GM19397 (cell line): ENCODE measurements around the gene RBMS3.
"Not testable (repeated sequence)": the region's sequence is repeated elsewhere in the genome, so short reads cannot be mapped to it uniquely, and the experiment has no call there.

Experiments
- ATAC-seq: cut with Tn5 transposase; IDR thresholded peaks from one replicate; pipeline ENCODE4 v1.9.1; 2021; ENCODE audit warnings: mild to moderate bottlenecking, moderate library complexity; ENCODE audit not compliant: unreplicated experiment

The RBMS3 gene

DNA sequence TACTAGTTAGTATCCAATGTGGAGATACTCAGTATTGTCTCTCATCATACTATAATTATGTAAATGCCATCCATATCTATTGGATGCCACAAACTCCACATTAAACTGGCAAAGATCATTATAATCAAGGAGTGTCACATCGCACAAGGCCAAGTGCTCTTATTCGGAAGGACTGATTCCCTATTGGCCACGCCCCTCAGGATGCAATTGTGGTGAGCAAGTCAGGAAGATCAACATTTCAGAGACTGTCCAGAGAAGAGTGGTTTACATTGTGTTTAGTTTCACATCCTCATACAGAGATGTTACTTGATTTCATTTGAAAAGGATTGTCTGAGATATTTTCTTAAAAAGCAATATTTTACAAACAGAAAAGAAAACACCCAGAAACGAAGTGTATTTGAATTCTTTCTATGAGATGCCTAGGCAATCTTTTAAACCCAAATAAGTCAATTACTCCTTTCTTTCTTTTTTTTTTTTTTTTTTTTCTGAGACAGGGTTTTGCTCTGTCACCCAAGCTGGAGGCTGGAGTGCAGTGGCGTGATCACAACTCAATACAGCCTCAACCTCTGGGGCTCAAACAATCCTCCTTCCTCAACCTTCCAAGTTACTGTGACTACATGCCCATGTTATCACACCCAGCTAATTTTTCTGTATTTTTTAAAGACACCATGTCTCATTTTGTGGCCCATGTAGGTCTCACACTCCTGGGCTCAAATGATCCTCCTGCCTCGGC is 369.1 kb downstream of the RBMS3 start:
- ATAC-seq: peak; percentile 71

DNA sequence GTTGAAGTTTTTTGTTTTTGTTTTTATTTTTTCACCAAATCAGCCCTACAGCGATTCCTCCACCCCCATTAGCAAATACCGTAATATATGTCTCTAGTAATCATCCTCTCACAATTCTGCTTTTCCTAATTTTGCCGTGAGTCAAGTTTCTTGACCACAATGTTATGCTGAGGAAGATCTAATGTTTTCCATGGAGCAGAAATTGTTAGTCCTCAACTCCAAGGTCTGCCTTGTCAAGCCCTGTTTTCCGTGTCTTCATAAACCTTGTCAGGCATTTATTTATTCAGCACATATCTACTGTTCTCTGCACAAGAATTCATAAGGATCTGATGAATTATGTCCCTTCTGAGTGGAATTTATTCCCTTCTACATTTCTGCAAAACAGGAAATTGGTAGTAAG is 372.8 kb downstream of the RBMS3 start:
- ATAC-seq: no peak

DNA sequence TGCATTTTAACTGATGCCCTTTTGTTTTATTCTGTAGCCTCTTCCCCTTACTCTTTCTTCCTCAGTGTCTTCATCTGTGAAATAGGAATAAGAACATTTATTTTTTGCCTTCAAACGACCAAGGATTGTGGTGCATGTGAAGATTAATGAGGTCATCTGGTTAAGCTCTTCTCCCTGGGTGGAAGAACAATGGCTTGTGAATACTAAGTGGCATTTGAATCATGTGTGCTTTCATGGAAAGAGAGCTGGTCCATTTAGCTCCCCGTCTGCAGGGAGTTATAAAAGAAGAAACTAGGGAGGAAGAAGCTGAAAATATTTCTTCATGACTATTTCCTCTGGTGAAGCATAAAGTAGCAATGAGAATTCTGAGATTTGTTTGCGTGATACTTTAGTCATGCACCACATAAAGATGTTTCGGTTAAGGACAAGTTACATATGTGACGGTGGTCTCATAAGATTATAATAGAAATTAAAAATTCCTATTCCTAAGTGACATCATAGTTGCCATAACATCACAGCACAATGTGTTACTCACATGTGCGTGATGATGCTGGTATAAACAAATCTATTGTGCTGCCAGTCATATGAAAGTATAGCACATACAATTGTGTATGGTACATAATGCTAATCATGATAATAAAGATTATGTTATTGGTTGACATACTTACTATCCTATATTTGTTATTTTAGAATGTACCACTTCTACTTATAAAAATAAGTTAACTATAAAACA is 374.3 kb downstream of the RBMS3 start:
- ATAC-seq: no peak

DNA sequence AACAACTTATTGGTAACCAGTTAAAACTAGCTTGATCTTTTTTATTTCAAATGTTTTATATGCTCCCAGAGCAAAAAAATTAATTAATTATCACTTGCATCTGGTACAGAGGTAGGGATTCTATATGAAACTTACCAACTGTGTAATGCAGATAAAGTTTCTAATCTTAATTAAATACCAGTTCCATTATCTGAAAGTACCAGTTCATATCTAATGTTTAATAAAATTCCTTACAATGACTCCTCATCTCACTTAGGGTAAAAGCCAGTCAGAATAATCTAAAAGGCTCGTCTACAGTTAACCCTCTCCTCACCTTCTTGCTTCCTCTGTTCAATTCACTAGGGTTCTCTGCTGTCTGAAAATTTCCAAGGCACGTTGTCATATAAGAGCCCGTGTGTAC is 384.8 kb downstream of the RBMS3 start:
- no peak for ATAC-seq

DNA sequence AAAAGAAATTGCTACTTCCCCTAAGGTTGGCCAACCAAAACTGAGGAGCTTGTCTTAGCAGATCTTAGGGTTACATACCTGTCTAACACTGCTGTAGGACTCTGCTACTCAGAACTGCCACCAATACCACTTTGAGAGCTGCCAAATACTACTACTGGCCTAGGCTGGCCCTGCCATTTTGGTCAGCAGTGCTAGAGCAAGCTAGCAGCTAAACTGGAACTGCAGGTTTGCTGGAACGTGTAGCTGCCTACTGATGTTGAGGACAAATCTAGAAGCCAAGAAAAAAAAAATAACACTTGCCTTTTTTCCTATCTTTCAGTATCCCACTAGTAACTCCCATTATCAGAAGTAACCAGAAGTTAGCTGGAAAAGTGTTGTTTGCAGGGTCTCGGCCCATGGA is 387.4 kb downstream of the RBMS3 start:
- ATAC-seq: no peak

DNA sequence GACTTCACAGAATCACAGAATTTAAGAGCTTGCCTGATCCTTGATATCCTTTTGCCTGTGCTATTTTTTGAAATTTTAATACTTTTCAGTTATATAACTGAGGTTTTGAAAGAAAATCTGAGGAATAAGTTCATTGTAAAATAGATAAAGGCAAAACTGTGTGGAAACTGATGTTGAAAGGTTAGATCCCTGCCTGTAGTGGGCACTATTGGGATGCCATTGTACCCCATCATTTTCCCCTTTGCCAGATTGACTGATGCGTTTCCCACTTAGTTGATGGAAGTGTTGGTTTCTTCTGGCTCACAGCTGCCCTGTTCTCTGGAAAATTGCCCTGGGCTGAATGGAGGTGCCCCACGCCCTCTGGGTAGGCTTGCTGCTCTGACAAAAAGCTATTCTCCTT is 387.9 kb downstream of the RBMS3 start:
- no peak for ATAC-seq

DNA sequence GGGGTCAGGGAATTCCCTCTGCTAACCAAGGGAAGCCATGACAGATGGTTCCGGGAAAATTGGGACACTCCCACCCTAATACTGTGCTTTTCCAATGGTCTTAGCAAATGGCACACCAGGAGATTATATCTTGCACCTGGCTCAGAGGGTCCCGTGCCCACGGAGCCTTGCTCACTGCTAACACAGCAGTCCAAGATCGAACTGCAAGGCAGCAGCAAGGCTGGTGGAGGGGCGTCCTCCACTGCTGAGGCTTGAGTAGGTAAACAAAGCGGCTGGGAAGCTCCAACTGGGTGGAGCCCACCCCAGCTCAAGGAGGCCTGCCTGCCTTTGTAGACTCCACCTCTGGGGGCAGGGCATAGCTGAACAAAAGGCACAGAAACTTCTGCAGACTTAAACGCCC is 389.6 kb downstream of the RBMS3 start:
- not testable (repeated sequence) for ATAC-seq

DNA sequence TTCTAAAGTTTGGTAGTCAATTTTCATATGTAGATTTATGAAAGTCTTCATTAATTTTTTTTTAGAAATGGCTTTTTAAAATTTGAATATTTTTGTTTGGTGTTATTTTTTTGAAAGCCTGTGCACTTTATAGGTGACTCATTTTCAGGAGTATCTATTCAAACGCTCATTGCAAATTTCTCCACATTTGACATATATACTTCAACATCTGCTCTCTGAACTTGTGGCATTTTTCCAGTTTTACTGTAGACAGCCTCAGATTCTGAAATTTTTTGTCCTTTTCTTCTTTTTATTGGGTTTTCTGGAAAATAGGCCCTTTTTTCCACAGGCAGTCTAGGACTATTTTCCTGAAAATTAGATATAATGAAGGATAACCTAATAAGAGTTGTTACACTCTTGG is 396.6 kb downstream of the RBMS3 start:
- ATAC-seq: no peak

DNA sequence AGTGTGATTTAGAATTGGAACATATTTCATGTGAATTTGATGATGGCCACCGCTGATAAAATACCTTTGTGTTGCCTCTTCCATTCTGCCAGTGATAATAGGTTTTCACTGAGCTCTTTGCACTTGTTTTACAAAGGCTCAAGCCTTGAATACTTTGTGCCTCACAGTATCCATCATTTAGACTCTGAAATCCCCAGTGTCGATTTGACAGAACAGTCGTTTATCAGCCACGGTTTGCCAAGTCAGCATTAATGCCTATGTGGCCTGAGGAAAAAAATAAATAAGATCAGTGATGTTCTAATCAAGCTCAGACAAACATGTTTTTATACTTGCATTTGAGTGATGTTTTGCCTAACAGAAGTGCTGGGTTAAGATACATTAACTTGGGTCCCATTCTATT is 399.1 kb downstream of the RBMS3 start:
- no peak for ATAC-seq

DNA sequence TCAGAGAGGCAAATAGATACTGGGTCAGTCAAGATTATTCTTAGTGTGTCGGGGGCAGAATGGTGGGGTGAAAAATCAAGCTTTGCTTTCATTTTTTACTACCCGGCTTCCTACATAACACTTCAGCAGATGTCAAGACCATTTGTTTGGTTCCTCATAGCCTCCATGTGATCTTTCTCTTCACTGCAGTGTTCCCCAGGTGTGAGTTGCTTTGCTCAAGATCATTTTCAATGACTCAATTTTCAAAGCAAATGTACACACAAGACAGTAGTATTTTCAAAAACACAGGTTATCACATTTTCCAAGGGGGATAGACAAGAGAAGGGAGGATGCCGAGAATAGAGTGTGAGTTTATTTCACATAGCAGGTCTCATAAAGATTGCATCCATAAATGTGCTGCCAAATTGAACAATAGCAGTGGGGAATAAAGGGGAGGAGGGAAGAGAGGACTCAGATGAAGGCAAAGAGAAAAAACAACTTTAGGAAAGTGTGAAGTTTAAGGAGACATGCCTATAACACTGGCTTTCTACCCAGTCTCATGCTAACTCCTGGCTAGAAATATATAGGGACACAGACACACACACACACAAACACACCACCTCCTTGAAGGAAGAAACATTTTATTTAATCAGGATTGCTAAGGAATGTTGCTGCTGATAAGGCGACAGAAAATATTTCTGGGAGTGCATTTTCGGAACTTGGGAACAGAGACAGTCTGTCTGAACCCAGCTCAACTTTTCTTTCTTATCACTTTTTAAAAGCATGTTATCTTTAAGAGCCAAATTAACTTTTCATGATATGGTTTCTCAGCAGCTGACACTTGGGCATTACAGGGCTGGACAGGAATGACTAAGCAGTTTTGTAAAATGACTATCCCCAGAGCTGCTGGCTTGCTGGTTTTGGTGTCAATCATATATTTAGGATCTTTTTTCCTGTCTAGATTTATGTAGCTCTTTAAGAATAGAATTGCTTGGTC is 402.4 kb downstream of the RBMS3 start:
- ATAC-seq: peak; percentile 39

DNA sequence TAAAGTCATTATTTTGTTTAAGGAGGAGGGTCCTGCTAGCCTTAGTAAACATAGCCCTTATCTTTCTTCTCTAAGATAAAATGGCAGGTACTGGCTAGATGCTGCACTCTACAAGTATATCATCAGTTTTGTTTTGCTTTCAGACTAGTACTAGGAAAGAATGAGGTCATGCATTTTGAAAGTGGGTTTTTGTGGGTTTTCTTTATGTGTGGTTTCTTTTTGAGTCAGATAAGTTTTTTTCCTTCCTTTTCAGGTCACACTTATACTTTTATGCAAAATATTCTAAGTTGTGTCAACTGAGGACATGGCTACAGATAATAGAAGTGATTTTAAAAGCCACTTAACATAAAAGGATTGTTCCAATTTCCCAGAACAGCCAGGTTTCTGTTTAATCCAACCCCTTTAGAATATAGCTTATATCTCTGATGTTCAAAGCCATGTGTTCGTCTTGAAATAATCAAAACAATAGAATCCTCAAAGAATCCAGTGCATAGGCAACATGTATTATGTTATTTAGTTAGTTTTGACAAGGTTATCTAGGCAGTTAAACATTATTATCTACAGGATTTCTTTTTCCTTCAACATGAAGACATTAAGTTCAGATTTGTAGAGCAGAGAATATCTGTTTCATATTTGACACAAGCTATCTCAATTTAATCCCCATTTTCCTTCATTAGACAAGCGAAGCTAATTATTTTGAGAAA is 406.2 kb downstream of the RBMS3 start:
- peak; percentile 94 for ATAC-seq

DNA sequence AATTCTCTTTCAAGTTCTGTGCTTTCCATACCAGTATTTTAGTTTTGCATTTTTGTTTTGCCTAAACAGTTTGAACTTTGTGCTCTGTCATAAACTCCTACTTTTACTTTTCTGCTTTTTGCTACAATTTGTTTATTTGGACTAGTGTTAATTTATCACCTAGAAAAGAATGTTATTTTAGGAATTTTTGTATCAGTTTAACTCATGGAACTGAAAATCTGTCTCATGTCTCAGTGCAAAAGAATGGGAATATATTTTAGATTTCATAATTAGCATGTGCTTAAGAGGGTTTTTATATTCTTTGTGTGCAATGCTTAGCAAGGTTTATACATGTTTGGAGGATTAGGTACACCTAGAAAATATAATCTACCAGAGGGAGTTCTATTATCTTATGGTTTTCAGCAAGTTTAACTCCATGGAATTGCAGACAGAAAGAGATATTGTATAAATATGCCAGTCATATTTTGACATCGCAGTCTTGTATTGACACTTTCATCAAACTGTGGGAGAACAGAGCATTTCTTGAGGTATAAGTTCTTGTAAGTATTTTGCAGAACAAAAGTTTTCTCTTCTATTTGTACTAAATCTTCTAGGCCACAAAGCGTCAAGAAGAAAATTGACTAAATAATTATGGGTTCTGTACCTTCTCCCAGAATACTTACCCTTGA is 409.9 kb downstream of the RBMS3 start:
- no peak for ATAC-seq

DNA sequence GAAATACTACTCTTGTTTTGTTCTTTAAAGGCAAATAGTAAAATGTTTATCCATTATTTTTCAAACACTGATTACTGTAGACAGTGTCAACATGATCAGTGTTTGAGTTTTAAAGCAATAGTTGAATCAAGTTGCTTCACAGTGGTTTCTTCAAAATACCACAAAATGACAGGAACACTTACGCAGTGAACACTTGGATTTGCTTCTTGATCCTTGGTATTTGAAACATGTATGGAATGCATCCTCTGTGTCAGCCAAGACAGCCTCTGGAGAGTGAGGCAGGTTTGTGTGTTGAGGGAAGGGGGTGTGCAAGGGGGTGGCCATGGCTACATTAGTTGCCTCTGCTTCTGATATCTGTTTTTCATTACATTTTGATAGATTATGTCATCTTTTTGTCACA is 413.0 kb downstream of the RBMS3 start:
- no peak for ATAC-seq

DNA sequence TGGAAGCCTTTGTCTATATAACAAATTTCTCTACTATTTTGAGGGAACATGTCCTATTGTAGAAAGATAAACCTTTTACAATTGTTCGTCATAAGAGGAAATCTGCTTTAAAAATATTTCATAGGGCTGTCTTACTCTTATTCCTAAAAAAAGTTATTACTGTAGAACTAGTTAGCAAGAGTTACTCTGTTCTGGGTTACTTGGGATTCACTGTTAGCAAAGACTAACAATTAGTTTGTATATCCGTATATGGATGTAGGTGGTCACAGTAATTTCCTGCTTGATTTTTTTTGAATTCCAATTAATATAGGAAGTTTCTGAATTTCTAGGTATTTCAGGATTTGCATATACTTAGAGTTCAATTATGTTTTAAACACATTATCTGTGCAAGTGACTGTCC is 413.5 kb downstream of the RBMS3 start:
- no peak for ATAC-seq

DNA sequence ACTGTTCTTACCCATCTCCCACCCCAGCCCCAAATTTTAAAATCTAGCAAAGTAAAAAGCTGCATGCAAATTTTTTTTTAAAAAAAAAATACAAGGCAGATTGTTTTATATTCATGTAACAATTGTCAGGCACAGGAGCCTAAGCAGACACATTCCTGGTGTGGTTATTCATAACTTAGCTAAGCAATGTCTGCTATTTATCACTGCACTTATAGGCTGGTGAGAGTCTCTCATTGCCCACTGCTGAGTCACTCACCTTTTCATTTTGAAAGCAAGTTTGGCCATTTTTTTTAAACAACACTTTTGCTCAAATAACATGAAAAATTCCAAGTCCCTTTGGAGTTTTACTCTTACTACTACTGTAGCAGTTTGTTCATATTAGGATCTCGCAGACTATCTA is 413.9 kb downstream of the RBMS3 start:
- no peak for ATAC-seq

DNA sequence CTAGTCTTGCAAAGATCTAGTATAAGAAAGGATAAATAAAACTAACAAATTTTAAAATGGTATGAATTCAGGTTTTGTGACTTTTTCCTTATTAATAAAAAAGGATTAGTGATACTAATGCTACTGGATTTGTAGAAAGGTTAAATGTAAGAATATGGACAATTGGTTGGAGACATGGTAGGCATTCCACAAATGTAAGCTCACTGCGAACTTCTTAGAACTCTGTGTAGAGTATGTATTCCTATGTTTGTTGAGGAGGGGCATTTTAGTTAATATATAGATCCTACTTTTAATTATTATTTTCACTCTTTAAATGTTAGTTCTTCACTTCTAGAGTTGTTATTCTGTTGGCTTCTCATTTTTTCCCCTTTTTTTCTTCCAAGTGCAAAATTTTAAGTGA is 414.3 kb downstream of the RBMS3 start:
- ATAC-seq: no peak

DNA sequence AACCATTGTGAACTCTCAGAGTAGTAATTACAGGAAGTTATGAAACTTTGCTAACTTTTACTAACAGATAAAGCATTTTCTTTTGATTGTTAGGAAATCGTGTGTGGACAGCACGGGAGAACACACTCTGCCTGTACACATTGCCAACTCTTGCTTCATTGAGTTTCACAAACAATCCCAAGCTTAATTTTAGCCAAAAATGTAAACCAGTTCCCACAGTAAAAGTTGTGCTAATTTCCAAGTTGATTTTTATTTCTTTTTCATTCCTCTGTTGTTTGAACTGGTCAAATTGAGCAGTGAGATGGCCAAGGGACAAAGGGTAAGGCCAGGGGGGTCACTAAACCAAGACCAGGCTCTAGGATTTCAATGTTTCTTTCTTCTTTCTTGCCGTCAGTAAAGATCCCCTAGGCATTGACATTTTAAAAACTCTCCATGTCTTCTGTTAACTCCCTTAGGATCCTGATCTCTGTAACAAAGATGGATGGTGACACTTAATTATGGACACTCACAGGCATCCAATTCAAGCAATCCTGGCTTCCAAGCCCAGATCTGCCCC is 414.9 kb downstream of the RBMS3 start:
- no peak for ATAC-seq

DNA sequence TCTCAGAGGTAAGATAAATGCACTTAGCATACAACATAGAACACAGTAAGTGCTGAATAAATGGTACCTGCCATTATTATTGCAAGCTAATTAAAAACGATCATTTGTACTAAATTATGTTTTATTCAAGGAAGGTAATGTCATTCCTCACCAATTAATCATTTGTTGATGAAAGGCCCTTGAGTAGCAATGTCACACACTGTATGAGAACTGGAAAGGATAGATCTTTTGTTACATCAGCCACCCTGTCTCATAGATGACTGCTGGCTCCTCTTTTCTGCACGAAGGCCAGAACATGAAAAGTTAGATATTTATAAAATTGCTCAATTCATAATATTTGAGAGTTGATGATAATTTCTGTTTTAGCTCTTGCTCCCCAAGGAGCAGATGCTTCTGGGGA is 415.4 kb downstream of the RBMS3 start:
- no peak for ATAC-seq

DNA sequence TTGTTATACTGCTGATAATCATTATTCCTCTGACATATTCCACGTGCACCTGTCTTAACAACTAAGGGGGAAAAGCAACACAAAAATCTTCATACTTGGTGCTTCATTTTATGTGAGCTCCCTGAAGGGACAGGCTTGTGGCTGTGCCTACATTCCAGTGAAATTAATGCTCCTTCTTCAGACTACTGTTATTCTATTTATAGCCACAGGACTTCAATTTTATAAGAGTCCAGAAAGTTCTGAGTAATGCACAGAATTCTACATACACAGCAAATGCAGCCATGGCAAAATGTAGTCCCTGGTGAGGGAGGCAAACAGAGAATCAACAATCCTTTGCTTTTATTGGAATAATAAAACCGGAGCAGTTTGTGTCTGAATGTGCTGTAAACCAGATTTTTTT is 417.1 kb downstream of the RBMS3 start:
- no peak for ATAC-seq

DNA sequence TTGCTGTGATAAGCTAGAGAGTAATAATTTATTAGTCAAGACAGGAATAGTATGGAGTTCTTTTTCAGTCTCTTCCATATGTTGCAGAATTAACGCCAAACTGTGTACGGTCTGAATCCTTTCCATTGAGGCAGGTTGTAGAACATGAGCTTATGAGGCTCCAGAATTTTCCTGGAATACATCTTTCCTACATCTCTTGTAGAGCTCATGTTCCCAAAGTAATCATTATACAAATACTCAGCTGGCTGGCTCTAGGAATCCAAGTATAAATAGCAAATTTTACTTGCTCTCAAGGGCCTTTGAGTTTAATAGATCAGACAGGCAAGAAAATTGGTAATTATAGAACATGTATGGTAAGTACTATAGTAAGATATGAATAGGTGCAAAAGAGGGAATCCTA is 419.4 kb downstream of the RBMS3 start:
- ATAC-seq: no peak
